Left hindlimb (tissue), 1 donor: ENCODE results near the gene MTHFD1L.
"Not testable (repeated sequence)": the region's sequence is repeated elsewhere in the genome, so short reads cannot be mapped to it uniquely, and the experiment has no call there.

Experiments
- DNase-seq: peaks from one replicate; pipeline ENCODE4 v3.0.0-alpha.2; 2018

The MTHFD1L gene

DNA sequence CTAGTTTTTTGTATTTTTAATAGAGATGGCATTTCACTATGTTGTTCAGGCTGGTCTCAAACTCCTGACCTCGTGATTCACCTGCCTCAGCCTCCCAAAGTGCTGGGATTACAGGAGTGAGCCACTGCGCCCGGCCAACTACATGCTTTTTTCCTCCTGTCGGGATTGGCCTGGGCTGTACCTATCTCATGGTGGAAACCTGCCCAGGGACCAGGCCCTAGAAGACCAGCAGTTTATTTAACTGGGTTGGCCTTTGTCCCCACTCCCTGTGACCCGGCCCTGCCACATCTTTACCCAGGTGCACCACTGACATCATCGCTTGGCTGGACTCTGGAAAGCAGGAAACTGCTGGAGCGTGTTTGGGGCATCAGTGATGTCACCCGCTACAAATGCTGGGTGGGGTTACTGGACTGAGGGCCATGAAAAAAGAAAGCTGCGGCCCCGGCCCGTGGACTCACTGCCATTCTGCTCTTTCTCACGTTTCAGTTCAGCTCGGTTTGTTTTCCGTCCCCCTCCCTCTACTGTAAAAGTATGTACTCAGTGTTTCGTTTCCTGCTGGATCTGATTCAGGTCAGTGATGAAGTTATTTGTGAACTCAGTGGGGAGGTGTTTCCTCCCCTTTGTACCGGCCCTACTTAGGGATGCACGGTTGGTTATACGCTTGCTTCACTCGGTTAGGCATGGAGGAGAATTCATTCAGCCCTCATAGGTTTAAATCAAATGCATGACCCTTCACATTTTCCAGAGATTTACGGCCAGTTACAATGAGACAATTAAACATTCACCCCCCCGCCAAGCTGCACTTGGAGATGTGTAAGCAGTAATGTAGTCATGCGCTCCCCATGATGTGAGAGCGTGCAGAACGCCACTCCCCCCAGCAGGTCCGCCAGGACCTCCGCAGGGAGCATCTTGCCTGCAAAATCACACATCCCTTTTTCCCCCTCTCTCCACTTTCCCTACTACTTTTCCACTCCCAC, 179.3 kb downstream of the MTHFD1L start:
- peak; percentile 73 for DNase-seq

DNA sequence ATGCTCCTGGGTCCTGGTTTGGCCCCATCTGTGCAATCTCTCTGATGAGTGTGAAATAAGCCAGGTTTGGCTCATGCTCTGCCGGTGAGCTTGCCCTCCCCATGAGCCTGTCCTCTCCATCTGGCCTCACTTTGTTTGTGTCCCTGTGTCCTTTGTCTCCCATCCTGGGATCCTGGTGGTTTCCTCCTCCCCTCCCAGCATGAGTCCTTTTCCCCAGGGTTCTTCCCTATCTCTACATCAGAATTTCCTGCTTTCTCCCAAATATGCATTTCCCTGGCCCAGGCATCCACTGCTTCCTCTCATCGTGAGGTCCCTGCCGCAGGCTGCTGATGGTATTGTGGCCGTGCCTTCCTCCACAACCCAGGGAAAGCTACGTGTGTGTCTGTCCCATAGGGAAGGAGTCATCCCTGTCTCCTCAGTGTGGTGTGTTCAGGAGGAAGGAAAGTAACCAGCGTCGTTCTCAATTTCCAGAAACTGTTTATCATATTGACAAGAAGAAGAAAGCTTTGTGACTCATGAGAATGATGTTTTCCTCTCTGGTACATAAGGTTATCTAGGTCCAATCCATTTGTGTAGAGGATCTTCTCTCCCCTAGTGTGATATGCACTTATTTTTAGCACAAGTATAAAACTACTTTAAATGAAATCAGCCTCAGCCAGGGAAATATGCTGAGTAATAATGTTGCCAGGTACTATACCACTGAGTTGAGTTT, 180.2 kb downstream of the MTHFD1L start:
- not testable (repeated sequence) for DNase-seq

DNA sequence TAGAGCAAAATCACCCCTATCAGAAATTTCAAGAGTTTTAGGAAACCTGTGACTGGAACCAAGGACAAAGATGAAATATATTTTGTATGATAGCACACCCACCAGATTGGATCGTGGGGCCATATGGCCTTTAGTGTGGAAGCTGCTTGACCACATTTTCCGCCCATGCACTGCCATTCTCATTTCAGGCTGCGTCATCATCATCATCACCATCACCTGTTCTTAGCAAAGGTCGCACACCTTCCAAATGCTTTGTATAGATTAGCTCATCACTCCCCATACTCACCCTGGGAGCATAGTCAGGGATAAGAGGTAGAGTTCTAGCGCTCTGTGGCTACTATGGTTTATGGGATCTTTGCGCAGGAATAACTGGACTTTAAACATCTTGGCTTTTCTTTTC, 185.7 kb downstream of the MTHFD1L start:
- no peak for DNase-seq

DNA sequence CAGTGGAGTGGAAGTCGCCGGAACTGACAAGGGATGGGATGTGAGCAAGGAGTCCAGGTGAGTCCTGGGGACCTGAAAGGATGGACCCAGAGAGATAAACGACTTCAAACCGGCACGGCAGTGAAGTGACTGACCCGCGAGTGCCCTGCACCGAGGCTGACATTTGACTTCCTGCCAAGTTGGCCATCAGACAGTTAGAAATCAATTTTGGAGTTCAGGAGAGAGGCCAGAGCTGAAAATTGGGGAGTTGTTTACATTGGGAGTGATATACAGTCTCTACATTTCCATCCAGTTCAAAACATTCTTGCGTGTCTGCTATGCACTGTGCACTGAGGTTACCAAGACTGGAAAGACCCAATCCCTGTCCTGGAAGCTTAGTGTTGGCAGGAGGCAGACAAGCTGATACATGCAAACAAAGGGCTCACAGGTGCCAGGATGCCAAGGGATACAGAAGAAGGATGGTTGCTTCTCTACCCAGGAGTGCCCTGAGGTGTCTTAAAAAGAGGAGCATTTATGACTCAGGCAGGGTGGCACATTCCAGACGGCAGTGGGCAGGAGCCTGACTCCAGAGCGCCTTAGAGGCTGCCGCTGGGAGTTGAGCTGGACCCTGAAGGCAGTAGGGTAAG, 186.6 kb downstream of the MTHFD1L start:
- DNase-seq, result no peak

DNA sequence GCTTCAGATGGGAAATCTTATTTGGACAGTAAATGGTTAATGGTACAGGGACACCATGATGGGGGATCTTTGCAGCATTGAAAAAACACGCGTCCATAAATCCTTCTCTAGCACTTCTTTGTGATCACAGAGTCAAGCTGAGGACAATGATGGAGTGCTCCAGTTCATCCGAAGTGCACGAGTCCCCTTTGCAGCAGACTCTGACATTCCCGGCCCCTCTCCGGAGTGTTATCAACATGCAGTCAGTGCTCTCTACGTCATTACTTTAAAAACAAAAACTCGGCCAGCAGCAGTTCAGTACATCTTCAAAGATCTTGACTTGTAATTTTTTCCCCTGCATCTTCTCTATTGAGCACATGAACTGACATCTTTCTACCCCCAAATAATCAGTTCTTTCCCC, 188.8 kb downstream of the MTHFD1L start:
- peak; percentile 75 for DNase-seq

DNA sequence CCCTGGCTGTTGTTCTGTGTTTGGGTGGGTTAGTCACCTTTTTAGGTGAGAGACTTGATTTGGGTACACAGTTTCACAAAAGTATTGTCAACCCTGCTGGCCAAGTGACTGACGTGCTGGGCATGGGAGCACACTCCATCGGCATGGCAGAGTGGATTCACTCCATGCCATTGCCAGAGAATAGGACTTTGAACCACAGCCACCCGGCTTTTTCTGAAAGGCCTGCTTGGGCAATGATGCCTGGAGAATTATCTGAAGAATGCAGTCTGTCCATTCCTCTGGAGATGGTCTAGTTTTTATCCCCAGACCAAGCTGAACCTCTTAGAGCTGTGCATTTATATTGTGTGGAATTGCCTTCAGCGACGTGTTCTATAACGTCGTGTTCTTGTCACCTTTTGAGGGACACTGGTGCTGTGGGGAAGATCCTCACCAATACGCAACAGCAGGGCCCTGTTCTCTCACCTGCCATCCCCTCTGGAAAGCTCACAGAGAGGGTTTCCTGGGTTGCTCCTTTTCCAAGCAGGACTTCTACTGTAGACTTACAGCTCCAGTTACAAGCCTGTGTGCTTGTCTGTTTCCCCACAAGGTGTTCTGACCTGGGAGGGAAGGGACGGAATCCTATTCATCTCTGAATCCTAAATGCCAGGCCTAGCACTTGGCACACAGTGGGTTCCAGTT, 190.9 kb downstream of the MTHFD1L start:
- no peak for DNase-seq

DNA sequence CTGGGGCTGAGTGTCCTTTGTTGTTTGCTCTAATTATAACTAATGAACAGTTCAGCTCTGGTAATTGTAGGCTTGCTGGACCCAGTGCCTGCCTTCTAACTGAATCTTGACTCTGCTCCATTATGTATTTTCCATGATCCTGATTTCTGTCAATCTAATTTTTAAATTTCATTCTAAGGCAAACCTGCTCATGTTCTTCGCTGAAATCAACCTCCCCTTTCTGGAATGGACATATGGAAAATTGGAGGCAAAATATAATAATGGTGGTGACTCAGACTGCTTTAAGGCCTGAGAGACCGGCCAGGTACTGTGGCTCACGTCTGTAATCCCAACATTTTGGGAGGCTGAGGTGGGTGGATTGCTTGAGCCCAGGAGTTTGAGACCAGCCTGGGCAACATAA, 191.6 kb downstream of the MTHFD1L start:
- no peak for DNase-seq

DNA sequence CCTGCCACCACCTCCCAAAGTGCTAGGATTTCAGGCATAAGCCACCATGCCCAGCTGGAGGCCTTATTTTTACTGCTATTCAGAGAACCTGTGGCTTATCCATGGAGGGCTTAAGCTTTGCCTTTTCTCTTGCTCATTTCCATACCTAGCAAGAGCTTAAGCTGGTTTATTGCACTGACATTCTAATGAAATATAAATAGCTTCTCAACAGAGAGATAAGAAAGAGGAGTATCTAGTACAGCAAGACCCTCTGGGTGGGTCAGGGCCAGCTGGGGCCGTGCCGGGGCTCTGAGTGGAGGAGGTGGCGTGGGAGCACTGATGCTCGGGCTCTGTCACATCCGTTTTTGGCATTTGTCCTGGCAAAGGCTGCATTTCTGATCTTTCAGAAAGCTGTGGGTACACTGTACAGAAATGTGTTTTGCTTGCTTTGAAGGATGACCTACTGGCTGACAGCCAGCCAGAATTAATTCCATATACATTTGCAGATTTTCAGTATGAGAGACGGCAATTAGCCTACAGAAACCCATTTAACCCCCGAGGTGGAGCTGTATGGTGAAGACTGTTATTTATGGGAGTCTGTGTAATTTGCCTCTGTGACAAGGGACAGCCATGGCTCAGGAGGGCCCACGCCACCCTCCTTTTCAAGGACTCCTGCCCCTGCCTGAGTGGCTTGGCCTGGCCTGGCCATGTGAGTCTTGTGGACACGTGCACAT, 192.7 kb downstream of the MTHFD1L start:
- no peak for DNase-seq

DNA sequence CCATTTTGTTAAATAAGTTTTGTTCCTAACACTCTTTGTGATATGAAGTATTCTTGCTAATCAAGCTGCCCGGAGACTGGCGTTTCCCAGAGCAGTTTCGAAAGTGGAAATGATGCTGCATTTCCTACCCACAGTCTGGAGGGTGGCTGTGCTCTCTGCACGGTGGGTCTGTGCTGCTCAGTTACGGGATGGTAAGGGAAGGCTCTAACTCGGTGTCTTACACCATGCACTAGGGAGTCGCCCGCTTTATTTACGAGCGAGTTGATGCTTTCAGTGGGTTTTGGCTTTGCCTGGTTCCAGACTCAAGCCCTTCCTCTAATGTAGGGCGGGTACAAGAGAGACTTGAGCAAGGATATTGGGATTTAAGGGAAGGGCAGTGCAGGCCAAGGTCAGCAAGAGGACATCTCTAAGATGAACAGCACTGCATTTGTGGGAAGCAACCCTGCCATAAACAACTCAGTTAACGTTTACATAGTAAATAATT, 194.2 kb downstream of the MTHFD1L start:
- no peak for DNase-seq

DNA sequence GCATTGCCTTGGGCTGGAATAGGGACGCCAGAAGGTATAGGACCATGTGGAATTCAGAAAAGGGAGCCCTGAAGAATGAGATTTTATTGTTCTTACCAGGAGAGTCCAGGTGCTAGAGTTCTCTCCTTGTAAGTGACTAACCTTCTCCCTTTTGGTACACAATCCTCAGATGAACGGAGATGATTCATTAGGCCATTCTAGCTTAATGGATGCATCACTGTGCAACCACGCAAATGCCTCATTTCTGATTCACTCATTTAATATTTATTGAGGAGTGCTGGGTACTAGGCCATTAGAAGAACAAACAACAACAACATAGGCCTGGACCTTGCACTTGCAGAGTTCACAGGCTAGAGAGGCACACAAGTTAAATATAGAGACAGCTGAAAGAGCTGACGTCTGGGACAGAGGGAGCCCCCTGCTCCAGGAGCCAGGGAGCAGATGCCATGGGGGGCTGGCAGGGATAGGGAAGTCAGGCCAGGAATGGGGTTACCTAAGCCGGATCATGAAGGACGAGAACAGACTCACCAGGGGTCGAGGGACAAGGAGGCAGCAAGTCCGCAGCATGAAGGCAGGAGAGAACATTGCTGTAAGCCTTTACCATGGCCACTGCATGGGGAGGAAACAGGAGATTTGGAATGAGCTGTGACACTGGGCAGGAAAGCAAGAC, 194.7 kb downstream of the MTHFD1L start:
- DNase-seq, result no peak

DNA sequence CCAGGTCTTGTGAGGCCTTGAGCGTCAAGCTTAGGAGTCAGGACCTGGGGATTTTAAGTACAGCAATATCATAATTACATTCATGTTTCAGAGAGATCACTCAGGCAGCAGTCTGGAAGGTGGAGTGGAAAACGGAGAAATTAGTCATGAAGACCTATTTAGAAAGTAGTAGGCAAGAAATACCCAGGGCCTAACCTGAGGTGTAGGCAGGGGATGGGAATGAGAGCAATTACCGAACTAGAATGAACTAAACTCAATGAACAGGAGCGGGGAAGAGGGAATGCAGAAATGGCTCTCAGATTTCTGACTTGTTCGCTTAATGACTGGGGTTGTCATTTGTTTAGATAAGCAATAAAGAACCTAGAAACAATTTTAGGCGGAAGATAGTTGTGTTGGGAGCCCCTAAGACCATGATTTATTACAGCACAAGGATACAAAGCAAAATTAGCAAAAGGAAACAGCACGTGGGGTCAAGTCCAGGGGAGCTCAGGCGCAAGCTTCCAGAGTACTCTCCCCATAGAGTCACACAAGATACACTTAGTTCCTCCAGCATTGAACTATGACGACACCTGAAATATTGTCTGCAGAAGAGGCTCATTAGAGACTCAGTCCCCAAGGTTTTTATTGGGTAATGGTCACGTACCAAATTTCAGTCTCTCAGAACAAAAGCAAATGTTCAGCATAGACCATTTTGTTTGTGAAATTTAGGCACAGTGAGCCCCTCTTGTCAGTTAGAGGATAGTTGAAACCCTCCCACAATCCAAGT, 195.4 kb downstream of the MTHFD1L start:
- DNase-seq, result no peak

DNA sequence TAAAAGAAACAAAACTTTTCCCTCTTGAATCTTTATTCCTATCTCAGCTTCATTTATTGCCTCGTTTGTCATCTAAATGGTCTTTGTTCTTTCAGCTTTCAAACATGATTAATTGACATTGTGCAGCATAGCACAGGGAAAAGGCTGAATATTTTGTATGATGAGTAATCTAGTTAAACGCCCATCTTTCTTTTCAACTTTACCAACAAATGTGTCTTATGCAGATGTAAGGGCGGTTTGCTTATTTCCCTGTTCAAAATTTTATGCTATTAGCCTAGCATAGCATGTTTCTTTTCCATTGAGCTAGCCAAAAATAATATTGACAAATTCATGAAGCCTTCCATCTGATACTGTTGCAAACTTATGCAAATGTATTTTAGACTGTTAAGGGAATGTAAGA, 197.8 kb downstream of the MTHFD1L start:
- DNase-seq, result no peak

DNA sequence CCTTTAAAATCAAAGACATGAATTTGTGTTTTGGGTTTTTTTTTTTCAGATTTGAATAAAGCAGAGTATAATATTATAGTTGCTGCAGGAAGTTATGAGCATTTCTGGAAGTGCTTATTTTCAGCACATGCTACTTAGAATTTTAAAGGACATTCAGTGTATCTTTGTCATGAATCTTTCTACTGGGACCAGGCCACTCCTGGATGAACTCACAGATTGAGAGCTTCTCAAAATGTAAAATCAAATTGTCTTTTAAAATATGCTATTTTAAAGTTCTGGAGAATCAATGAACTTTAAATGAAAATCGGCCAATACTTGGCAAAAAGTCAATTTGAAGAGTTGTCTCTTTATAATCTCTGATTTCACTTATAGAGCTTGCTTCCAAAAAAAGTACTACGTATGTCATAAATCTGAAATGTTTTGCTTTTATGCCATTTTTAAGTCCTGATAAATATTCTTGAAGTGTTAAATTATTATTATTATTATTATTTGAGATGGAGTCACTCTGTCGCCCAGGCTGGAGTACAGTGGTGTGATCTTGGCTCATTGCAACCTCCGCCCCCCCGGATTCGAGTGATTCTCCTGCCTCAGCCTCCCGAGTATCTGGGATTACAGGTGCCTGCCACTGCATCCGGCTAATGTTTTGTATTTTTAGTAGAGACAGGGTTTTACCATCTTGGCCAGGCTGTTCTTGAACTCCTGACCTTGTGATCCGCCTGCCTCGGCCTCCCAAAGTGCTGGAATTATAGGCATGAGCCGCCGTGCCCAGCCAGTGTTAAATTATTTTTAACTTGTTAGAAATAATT, 198.5 kb downstream of the MTHFD1L start:
- DNase-seq, result no peak

DNA sequence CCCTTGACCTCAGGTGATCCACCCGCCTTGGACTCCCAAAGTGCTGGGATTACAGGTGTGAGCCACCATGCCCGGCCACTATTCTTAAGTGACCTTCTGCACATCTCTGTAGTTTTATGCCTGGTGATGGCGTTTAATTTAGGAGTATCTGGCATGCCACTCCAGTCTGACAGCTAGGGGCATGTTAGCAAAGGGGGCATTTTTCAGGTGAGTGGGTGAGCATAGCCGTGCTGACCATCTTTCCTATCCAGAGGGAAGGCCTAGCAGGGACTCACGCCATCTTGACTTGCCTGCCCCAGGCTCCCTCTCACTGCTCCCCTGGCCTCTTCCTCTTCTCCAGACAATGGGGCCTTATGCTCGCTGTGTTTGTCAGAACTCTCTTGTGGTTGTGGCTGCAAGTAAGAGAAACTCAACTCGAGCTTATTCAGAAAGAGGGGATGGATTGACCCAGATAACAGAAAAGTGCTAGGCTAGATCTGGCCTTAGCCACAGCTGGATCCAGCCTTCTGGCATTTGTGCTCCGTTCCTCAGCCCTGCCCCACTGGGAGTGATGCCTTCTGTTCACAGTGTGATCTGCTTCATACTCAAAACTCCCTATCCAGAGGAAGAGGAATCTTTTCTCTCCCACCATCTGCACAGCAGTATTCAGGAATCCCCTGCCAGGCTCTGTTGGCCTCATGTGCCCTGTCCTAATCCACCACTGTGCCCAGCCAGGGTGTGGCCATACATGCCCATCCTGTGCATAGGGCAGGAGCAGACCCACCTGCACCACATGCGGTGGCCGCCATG, 199.7 kb downstream of the MTHFD1L start:
- no peak for DNase-seq

DNA sequence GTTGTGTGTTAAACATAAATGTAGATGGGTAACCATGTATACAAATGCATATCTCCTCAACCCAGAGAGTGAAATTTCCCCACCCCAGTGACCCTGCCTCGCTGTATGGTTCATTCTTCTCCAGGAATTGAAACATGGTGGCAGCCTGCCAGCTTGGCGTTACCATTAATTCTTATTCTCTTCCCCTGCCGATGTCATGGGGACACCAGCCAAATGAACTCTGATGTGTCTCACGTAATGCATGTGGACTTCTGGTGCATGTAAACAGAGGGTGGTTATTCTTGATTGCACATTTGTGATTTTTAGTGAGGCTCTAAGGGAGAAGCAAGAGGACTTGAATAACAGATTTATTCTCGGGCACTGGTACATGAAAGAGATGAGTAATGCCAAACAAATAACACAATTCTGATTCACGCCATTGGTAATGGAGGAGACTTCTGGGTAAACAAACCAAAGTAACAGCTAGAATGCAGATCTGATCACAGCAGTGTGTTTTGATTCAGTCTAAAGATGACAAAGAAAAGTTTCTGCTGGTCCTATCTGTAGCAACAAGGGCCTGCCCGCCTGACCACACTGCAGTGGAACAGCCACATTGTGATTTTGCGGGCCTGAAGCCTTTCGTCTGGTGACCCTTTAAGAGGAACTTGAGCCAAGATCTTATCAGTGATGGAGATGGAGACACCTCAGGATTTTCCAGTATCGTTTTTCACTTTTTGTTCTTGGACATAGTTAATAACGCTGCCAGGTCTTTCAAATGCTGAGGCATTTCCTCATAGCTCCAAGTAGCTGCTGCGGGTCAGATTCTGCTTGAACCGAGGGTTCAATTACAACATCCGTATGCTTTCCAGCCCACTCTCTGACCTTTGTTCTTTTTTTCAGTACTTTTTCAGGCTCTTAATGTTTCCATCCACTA, 202.4 kb downstream of the MTHFD1L start:
- DNase-seq, result no peak

DNA sequence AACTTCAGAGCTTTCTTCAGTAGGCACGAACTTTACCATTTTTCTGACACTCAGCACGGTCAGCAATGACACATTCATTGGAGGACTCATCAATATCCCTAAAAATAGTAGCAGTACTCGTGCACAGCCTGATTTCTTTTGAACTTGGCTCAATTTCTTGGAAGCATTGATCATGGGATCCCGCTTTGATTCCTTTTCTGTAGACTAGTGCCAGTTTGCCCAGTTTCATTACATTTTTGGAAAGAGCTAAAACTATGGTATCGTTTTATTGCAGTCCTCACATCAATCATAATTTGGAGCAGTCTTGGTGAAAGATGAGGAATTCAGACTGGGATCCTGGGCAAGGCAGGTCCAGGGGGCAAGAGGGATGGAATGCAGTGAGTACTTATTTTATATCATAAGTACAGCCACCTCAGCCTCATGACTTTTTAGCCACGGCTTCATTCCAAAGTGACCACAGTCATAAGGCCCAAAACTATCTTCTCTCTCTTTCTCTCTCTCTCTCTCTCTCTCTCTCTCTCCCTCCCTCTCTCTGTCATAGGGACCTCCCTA, 203.3 kb downstream of the MTHFD1L start:
- no peak for DNase-seq

DNA sequence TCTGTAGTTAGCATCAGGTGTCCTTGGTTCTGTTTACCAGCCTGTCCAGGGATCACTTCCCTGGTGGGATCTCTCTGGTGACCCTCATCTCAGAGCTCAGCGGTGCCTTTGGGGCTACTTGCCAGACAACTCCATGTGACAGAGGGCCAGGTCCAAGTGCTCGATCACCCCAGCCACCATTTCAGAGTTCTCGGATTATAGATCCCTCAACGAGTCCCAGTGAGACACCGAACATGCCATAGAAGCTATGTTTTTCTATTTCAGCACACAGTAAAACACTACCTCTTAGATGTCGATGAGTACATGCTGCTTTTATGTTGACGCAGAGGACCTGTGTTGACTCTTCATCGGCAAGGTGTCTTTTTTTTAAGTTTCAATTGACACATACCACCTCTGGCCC, 204.1 kb downstream of the MTHFD1L start:
- no peak for DNase-seq

DNA sequence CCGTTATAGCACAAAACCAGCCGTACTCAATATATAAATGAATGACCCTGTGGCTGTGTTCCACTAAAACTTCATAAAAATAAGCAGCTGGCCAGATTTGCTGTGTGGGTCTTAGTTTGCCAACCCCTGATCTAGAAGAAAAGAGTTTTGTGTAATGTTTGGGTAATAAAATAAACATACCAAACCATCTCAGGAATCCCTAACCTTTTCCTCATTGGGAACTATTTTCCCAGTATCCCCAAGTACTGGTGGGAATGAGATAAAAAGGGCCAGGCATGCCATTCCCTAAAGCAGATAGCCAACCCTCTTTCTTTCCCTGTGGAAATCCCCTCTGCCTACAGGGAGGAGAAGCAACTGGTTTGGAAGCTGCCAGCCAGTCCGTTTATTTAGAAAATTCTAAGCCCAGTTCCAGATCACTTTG, 205.1 kb downstream of the MTHFD1L start:
- DNase-seq, result no peak
